Body of pancreas (tissue), 4 donors: ENCODE data around the gene NOL4L. TPM values are rescaled to one million over a fixed set of nuclear protein-coding genes. Genes with fewer than 3 reads are reported as not detected.
A peak's percentile ranks its signal among the peaks of the same experiment; 100 is the strongest.

Experiments used
- ATAC-seq: fragments of 150-250 bp; one replicate; pipeline ENCODE4 v1.9.1; 2016
- DNase-seq, 4 donors: peaks; one replicate each; pipeline ENCODE4 v3.0.0-alpha.2; 2019
- H3K27ac ChIP-seq, 4 donors: fragments of 200-600 bp; sonication (generic); 1 replicate in 3 of 4; 2 replicates in 1 of 4; pipeline versions ENCODE4 v1.5.1 to v1.6.1; 2016 to 2019; ENCODE audit warnings: mild to moderate bottlenecking in 1 of 4, mixed read lengths in 1 of 4, moderate library complexity in 1 of 4
- H3K27me3 ChIP-seq, 2 donors: fragments of 200-600 bp; sonication (generic); one replicate each; pipeline ENCODE4 v1.6.0; 2016; ENCODE audit warnings: mild to moderate bottlenecking in 1 of 2
- H3K36me3 ChIP-seq, 2 donors: fragments of 200-600 bp; sonication (generic); replicated peaks in 1 of 2; 2 replicates each; pipeline ENCODE4 v1.5.1; 2016; ENCODE audit warnings: low read depth in 2 of 2; ENCODE audit not compliant: insufficient read depth in 1 of 2
- H3K4me1 ChIP-seq: fragments of 200-600 bp; sonication (generic); one replicate; pipeline ENCODE4 v1.6.0; 2016
- H3K4me3 ChIP-seq, 2 donors: fragments of 200-600 bp; sonication (generic); 1 replicate in 1 of 2; 2 replicates in 1 of 2; pipeline ENCODE4 v1.5.1; 2016 to 2019
- H3K9me3 ChIP-seq, 3 donors: fragments of 200-600 bp; sonication (generic); 1 replicate in 2 of 3; 2 replicates in 1 of 3; pipeline ENCODE4 v1.5.1; 2016
- POLR2A ChIP-seq, 3 donors: fragments of 450-650 bp; IDR thresholded peaks; one replicate each; pipeline ENCODE4 v1.6.1; 2016; ENCODE audit warnings: antibody characterized with exemption in 3 of 3, mild to moderate bottlenecking in 2 of 3
- WGBS, 2 donors: methylation state at CpG; one replicate each; pipeline ENCODE4 v1.1.5; 2017; 5-methylcytosine and 5-hydroxymethylcytosine counted together
- intact Hi-C: fragments of 100-400 bp; cut with DNase I; formaldehyde crosslinking; loops from one replicate; pipeline ENCODE4 v1.15.1; 2023
- total RNA-seq, 2 donors: library from RNA; depleted of rRNA; stranded (reverse); fragments of >200 nt; gene quantifications; one replicate each; pipeline ENCODE4 v1.1.0, GENCODE V29; 2016
- TF ChIP-seq, protein P1 (sequence below), 7 experiments: fragments of 450-650 bp in 4 of 7; fragments of 200-600 bp in 3 of 7; sonication (generic) in 3 of 7; IDR thresholded peaks; one replicate each; pipeline ENCODE4 v1.5.1; 2016 to 2019; ENCODE audit warnings: antibody characterized with exemption in 7 of 7

The NOL4L gene
- total RNA-seq, 2 donors from 2014 or later: 15.0 to 36.9 TPM

DNA sequence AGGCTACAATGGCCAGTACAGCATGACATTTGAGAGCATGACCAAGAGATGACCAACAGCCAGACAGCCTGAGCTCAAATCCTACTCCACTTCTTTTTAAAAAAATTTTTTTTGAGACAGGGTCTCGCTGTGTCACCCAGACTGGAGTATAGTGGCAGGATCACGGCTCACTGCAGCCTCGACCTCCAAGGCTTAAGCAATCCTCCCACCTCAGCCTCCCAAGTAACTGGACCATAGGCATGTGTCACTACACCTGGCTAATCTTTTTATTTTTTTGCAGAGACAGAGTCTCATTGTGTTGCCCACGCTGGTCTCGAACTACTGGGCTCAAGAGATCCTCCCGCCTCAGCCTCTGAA lies 42.9 kb downstream of the NOL4L start:
- Histone ChIP-seq H3K27ac (no peak overlapping the region), H3K27me3 (no peaks in the 10 kb centered on the region), H3K4me1 (peaks cover 3% of the 10 kb centered on the region), H3K9me3 (no peaks in the 10 kb centered on the region), H3K36me3 (no peaks in the 10 kb centered on the region), H3K4me3 (no peak overlapping the region)
- intact Hi-C loops: no loop called here
- WGBS, 2 donors: 93 to 95% methylated on average over 6 of the region's 6 CpGs
- TF ChIP-seq, protein P1, sequence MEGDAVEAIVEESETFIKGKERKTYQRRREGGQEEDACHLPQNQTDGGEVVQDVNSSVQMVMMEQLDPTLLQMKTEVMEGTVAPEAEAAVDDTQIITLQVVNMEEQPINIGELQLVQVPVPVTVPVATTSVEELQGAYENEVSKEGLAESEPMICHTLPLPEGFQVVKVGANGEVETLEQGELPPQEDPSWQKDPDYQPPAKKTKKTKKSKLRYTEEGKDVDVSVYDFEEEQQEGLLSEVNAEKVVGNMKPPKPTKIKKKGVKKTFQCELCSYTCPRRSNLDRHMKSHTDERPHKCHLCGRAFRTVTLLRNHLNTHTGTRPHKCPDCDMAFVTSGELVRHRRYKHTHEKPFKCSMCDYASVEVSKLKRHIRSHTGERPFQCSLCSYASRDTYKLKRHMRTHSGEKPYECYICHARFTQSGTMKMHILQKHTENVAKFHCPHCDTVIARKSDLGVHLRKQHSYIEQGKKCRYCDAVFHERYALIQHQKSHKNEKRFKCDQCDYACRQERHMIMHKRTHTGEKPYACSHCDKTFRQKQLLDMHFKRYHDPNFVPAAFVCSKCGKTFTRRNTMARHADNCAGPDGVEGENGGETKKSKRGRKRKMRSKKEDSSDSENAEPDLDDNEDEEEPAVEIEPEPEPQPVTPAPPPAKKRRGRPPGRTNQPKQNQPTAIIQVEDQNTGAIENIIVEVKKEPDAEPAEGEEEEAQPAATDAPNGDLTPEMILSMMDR (IDR thresholded peaks at IDR 0.05): no peak
- no peak for TF ChIP-seq POLR2A (IDR thresholded peaks at IDR 0.05)
- no peak for DNase-seq
- no peak for ATAC-seq

DNA sequence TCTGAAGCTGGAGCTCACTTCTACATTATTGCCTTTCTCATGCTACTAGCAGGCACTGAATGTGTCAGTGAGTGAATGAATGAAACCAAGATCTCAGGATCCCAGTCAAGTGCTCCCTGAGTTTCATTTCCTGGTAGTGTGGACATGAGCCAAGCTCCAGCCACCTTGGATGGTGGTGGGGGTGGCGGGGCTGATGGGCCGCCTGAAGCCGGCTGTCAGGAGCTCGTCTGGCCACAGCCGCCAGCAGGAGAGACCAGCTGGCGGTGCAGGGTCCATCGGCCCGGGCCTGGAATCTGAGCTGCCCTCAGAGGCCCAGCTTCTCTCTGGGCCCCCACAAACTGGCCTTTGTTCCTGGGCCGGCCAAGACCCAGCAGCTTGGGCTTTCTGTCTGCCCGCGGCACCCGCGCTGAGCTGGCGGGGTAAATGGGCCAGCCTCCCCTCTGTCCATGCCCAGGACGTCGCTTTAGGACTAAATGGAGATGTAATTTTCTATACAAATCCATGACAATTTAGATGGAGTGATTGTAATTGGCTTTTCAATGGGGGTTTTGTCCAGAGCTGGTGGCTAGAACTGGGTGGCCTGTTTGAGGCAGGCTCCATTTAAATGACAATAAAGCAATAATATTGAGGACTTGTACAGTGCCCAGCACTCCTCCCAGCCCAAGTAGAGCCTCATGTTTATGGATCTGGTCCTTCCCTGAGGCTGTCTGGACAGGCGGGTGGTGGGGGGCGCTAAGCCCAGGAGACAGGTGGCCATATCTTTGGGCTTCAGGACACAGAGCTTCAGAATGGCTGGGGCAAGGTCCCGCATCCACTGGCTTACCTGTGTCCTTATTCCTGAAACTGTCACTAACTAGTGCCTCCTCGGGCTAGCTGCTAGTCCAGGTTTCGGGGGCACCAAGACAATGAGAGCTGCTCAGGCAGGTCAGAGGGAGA lies 43.5 kb downstream of the NOL4L start:
- no peak overlapping the region for H3K4me3 ChIP-seq
- peaks cover 6% of the 10 kb centered on the region for H3K4me1 ChIP-seq
- no peak for DNase-seq
- ATAC-seq: no peak
- H3K36me3 ChIP-seq: no peaks in the 10 kb centered on the region
- no peak for TF ChIP-seq POLR2A (IDR thresholded peaks at IDR 0.05)
- TF ChIP-seq, protein P1 (IDR thresholded peaks at IDR 0.05): no peak
- intact Hi-C loops: no loop called here
- no peaks in the 10 kb centered on the region for H3K9me3 ChIP-seq
- H3K27me3 ChIP-seq: no peaks in the 10 kb centered on the region
- no peak overlapping the region for H3K27ac ChIP-seq
- 88 to 96% methylated on average over 4 to 21 of the region's 21 CpGs for WGBS, 2 donors

DNA sequence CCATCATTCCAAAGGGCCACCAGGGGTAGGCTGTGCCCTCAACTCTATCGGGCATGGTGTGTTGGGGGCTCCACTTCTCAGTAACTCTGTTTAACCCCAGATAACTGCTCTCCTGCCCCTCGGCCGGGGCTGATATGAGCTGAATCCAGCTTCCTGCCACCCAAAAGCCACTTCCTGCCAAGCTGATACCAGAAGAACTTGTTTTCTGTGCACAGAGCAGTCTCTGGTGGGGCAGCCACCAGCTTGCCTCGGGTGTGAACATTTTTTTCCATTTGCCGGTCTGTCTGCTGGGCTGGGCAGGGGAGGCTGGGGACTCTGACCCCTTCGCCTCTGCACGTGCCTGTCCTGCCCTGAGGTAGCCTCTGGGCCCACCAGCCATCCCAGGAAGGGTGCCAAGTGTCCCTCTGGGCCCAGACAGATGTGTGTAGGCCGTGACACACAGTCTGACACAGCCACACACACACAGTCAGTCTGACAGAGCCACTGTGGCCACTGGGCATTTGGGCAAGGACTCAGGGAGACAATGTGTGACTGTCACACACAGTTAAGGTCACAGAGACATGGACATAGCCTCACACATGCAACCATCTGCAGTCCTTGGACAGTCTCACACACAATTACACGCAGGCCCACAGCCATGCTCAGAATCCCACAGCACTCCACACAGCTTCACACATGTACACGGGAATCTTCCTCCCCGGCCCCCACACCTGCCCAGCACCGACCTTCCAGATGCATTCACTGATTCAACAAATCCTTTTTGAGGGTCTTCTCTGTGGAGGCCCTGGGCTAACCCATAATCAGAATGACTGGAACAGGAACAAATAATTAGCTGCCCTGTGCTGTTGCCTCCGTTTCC lies 45.1 kb downstream of the NOL4L start:
- peak in 3 of 4 donors; percentile 25 to 32 (median 30) for DNase-seq
- H3K27me3 ChIP-seq: no peaks in the 10 kb centered on the region
- no peak overlapping the region for H3K4me3 ChIP-seq
- peaks cover 6% of the 10 kb centered on the region for H3K4me1 ChIP-seq
- WGBS, 2 donors: 58 to 85% methylated on average over 6 to 13 of the region's 13 CpGs
- no peaks in the 10 kb centered on the region for H3K36me3 ChIP-seq
- ATAC-seq: no peak
- no peaks in the 10 kb centered on the region for H3K9me3 ChIP-seq
- TF ChIP-seq, protein P1 (IDR thresholded peaks at IDR 0.05): no peak
- TF ChIP-seq POLR2A (IDR thresholded peaks at IDR 0.05): no peak
- H3K27ac ChIP-seq: no peak overlapping the region
- intact Hi-C loops: no loop called here

DNA sequence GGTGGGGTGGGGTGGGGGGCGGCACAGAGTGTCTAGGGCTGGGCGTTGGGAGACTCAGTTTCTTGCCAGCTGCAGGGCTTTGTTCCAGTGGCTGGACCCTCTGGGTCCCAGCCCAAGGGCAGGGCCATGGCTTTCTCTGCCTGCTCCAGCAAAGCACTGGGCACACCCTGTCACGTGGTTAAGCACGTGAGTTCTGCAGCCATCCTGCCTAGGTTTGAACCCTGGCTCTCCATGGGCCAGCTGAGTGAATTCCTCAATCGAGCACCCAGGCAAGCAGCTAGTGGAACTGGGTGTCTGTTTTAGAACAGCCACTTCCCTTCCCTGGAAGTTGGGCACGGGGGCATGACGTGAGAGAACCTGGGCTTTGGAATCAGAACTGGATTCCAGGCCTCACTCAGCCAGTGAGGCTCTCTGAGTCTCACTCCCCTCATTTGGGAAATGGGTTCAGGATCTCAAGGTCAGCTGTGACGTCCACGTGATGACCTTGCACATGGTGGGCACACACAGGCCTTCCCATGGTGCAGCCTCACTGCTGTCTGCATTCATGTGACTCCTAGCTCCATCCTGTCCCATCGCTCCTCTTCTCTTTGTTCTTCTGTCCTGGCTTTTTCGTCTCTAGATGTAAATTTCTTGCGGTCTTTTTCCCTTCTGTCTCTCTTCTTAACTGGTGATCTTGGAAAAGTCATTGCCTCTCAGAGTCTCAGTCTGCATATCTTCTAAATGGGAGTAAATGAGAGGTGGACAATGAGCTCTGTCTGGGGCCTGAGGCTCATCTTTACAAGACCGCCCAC lies 45.9 kb downstream of the NOL4L start:
- H3K4me1 ChIP-seq: peaks cover 6% of the 10 kb centered on the region
- intact Hi-C loops: no loop called here
- no peaks in the 10 kb centered on the region for H3K27me3 ChIP-seq
- ATAC-seq (no peak), DNase-seq (no peak)
- H3K27ac ChIP-seq: no peak overlapping the region
- no peaks in the 10 kb centered on the region for H3K36me3 ChIP-seq
- no peaks in the 10 kb centered on the region for H3K9me3 ChIP-seq
- no peak overlapping the region for H3K4me3 ChIP-seq
- TF ChIP-seq, protein P1 (IDR thresholded peaks at IDR 0.05): no peak
- TF ChIP-seq POLR2A (IDR thresholded peaks at IDR 0.05): no peak
- WGBS, 2 donors: 67 to 81% methylated on average over 10 to 13 of the region's 13 CpGs
